Stimulated activated naive CD8-positive, alpha-beta T cell treated with anti-CD3 and anti-CD28 coated beads, Interleukin-15, Interleukin-2, amounts not matched to agents 100 ng/mL and 50 ng/mL, for 24 hours (primary cell): ENCODE results near the gene TNFSF12.

Experiments used
- H3K27ac Mint-ChIP-seq: one replicate; pipeline ENCODE4 v1.8.0; 2021; ENCODE audit warnings: mild to moderate bottlenecking, mixed read lengths
- H3K27me3 Mint-ChIP-seq: one replicate; pipeline ENCODE4 v1.8.0; 2021; ENCODE audit warnings: mixed read lengths
- H3K36me3 Mint-ChIP-seq: one replicate; pipeline ENCODE4 v1.8.0; 2021; ENCODE audit warnings: low read depth, mixed read lengths
- H3K4me1 Mint-ChIP-seq: one replicate; pipeline ENCODE4 v1.8.0; 2021; ENCODE audit warnings: low read depth, mixed read lengths
- H3K4me3 Mint-ChIP-seq: one replicate; pipeline ENCODE4 v1.8.0; 2021; ENCODE audit warnings: mild to moderate bottlenecking, mixed read lengths
- H3K9me3 Mint-ChIP-seq: one replicate; pipeline ENCODE4 v1.8.0; 2021; ENCODE audit warnings: mixed read lengths

Gene TNFSF12

DNA sequence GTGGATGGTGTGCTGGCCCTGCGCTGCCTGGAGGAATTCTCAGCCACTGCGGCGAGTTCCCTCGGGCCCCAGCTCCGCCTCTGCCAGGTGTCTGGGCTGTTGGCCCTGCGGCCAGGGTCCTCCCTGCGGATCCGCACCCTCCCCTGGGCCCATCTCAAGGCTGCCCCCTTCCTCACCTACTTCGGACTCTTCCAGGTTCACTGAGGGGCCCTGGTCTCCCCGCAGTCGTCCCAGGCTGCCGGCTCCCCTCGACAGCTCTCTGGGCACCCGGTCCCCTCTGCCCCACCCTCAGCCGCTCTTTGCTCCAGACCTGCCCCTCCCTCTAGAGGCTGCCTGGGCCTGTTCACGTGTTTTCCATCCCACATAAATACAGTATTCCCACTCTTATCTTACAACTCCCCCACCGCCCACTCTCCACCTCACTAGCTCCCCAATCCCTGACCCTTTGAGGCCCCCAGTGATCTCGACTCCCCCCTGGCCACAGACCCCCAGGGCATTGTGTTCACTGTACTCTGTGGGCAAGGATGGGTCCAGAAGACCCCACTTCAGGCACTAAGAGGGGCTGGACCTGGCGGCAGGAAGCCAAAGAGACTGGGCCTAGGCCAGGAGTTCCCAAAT lies 8.4 kb downstream of the TNFSF12 start:
- peaks cover 60% of the 10 kb centered on the region for H3K4me1 Mint-ChIP-seq
- H3K27ac Mint-ChIP-seq = no peak overlapping the region
- H3K36me3 Mint-ChIP-seq = peaks cover 4% of the 10 kb centered on the region
- H3K4me3 Mint-ChIP-seq = no peak overlapping the region
- H3K9me3 Mint-ChIP-seq = no peaks in the 10 kb centered on the region
- H3K27me3 Mint-ChIP-seq = no peaks in the 10 kb centered on the region

- H3K27me3 Mint-ChIP-seq = no peaks in the 10 kb centered on the region
- H3K27ac Mint-ChIP-seq = peak overlapping the region; percentile 85
- H3K4me1 Mint-ChIP-seq = peaks cover 58% of the 10 kb centered on the region
- H3K4me3 Mint-ChIP-seq = peak overlapping the region; percentile 78
- peaks cover 5% of the 10 kb centered on the region for H3K36me3 Mint-ChIP-seq
- no peaks in the 10 kb centered on the region for H3K9me3 Mint-ChIP-seq
Observed at GRCh38 chr17:7557775-7558543, 9.1 kb downstream of the TNFSF12 start.

GRCh38 chr17:7558544-7559319 lies 9.9 kb downstream of the TNFSF12 start, which contains the start of gene TNFSF13:
TSS of gene TNFSF13 (plus strand) at chr17:7558750. CDS start at chr17:7559040, 290 bp downstream.
- Mint-ChIP-seq H3K4me3 (peak within 1 kb of the TSS; percentile 78), H3K4me1 (peaks cover 52% of the 10 kb centered on the region), H3K27me3 (no peaks in the 10 kb centered on the region), H3K27ac (peak within 1 kb of the TSS; percentile 85), H3K36me3 (peaks cover 7% of the 10 kb centered on the region), H3K9me3 (no peaks in the 10 kb centered on the region)

GRCh38 chr17:7559320-7560171 lies 10.7 kb downstream of the TNFSF12 start:
- H3K36me3 Mint-ChIP-seq = peaks cover 15% of the 10 kb centered on the region

GRCh38 chr17:7560172-7561027 lies 11.5 kb downstream of the TNFSF12 start:
- Mint-ChIP-seq H3K27me3 (no peaks in the 10 kb centered on the region), H3K9me3 (no peaks in the 10 kb centered on the region), H3K4me3 (peak overlapping the region; percentile 90), H3K4me1 (peaks cover 54% of the 10 kb centered on the region), H3K27ac (peak overlapping the region; percentile 93), H3K36me3 (peaks cover 24% of the 10 kb centered on the region)

More at GRCh38 chr17:7559320-7560171, 10.7 kb downstream of the TNFSF12 start:
- no peaks in the 10 kb centered on the region for H3K9me3 Mint-ChIP-seq
- no peaks in the 10 kb centered on the region for H3K27me3 Mint-ChIP-seq
- peaks cover 55% of the 10 kb centered on the region for H3K4me1 Mint-ChIP-seq
- H3K4me3 Mint-ChIP-seq = peak overlapping the region; percentile 90
- peak overlapping the region; percentile 93 for H3K27ac Mint-ChIP-seq

- peaks cover 51% of the 10 kb centered on the region for H3K4me1 Mint-ChIP-seq
- H3K27ac Mint-ChIP-seq = peak overlapping the region; percentile 93
- H3K27me3 Mint-ChIP-seq = no peaks in the 10 kb centered on the region
- peak overlapping the region; percentile 90 for H3K4me3 Mint-ChIP-seq
- peaks cover 31% of the 10 kb centered on the region for H3K36me3 Mint-ChIP-seq
- no peaks in the 10 kb centered on the region for H3K9me3 Mint-ChIP-seq
Observed at GRCh38 chr17:7561028-7561575, 12.2 kb downstream of the TNFSF12 start.

GRCh38 chr17:7561589-7562207 lies 12.8 kb downstream of the TNFSF12 start, which contains the start of gene SENP3:
TSS of gene SENP3 (plus strand) at chr17:7561919. CDS start at chr17:7563077, 1,158 bp downstream.
- Mint-ChIP-seq H3K9me3 (no peaks in the 10 kb centered on the region), H3K4me1 (peaks cover 48% of the 10 kb centered on the region), H3K4me3 (peak within 1 kb of the TSS; percentile 90), H3K27ac (peak within 1 kb of the TSS; percentile 93), H3K27me3 (no peaks in the 10 kb centered on the region), H3K36me3 (peaks cover 32% of the 10 kb centered on the region)

DNA sequence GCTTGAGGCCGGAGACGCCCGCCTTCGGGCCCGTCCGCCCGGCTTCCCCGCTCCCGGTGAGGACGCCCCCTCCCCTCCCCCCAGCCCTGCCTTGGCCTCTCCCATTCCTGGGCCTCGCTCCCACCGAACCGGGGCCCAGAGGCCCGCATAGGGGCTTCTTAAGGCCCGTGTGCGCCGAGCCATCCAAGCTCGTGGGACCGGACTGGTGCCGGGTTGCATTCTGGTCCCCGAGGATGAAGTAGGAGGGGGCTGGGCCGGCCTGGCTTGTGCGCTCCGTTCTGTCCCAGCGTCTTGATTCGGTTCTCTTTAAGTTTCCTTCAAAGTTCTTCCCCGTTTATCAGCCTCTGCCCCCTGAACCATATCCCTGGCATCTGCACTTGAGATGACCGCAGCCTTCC lies 13.3 kb downstream of the TNFSF12 start:
- H3K27me3 Mint-ChIP-seq = no peaks in the 10 kb centered on the region
- H3K9me3 Mint-ChIP-seq = no peaks in the 10 kb centered on the region
- H3K4me1 Mint-ChIP-seq = peaks cover 52% of the 10 kb centered on the region
- peak overlapping the region; percentile 88 for H3K4me3 Mint-ChIP-seq
- peak overlapping the region; percentile 84 for H3K27ac Mint-ChIP-seq
- peaks cover 37% of the 10 kb centered on the region for H3K36me3 Mint-ChIP-seq

- peak overlapping the region; percentile 88 for H3K4me3 Mint-ChIP-seq
- peaks cover 49% of the 10 kb centered on the region for H3K4me1 Mint-ChIP-seq
- H3K27me3 Mint-ChIP-seq = no peaks in the 10 kb centered on the region
- H3K36me3 Mint-ChIP-seq = peaks cover 44% of the 10 kb centered on the region
- peak overlapping the region; percentile 84 for H3K27ac Mint-ChIP-seq
- H3K9me3 Mint-ChIP-seq = no peaks in the 10 kb centered on the region
Observed at GRCh38 chr17:7563115-7563869, 14.4 kb downstream of the TNFSF12 start.

GRCh38 chr17:7569571-7569970 lies 20.7 kb downstream of the TNFSF12 start:
- Mint-ChIP-seq H3K4me3 (no peak overlapping the region), H3K36me3 (peaks cover 81% of the 10 kb centered on the region), H3K27me3 (no peaks in the 10 kb centered on the region), H3K9me3 (no peaks in the 10 kb centered on the region), H3K4me1 (peaks cover 43% of the 10 kb centered on the region), H3K27ac (no peak overlapping the region)

- Mint-ChIP-seq H3K36me3 (peaks cover 81% of the 10 kb centered on the region), H3K27me3 (no peaks in the 10 kb centered on the region), H3K27ac (no peak overlapping the region), H3K4me1 (peaks cover 51% of the 10 kb centered on the region), H3K4me3 (no peak overlapping the region), H3K9me3 (no peaks in the 10 kb centered on the region)
Observed at GRCh38 chr17:7570351-7570750, 21.5 kb downstream of the TNFSF12 start.

DNA sequence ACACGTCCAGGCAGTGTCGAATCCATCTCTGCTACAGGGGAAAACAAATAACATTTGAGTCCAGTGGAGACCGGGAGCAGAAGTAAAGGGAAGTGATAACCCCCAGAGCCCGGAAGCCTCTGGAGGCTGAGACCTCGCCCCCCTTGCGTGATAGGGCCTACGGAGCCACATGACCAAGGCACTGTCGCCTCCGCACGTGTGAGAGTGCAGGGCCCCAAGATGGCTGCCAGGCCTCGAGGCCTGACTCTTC lies 23.4 kb downstream of the TNFSF12 start:
- Mint-ChIP-seq H3K27ac (peak overlapping the region; percentile 99), H3K36me3 (peaks cover 86% of the 10 kb centered on the region), H3K9me3 (no peaks in the 10 kb centered on the region), H3K4me1 (peaks cover 66% of the 10 kb centered on the region), H3K4me3 (peak overlapping the region; percentile 95), H3K27me3 (no peaks in the 10 kb centered on the region)
